Activated effector memory CD4-positive, alpha-beta T cell treated with anti-CD3 and anti-CD28 coated beads, Interleukin-2, amount 50 U/mL, for 16 hours (primary cell): ENCODE data around the gene PIPOX.
A peak's percentile ranks its signal among the peaks of the same experiment; 100 is the strongest.

Experiments used
- DNase-seq: peaks from one replicate; pipeline ENCODE4 v3.0.0-alpha.2; 2020

The PIPOX gene

GRCh38 chr17:29042679-29043538 lies at the start of gene PIPOX:
Gene PIPOX (plus strand): TSS chr17:29043141. CDS start chr17:29043226, 85 bp downstream.
- no peak for DNase-seq

- no peak for DNase-seq
Observed at GRCh38 chr17:28993645-28994426, 49.1 kb upstream of the PIPOX start.

GRCh38 chr17:28996554-28997096 lies 46.3 kb upstream of the PIPOX start:
- DNase-seq: no peak

DNA sequence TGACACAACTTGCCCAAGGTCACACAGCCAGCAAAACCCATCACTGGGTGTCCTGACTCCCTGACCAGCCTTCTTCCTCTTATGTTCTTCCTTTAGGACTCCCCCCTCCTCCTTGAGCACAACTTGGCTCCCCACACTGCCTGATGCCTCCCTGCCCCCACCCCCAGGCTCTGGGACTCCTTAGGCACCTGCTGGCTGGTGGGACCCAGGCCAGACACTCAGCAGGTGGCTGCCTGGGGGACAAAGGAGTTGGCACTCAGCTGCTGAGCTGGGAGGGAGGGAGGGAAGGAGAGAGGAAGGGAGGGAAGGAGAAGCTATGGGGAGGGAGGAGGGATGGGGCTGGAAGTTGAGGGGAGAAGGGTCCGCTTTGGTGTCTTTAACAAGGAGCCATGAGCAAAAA lies 45.1 kb upstream of the PIPOX start:
- no peak for DNase-seq

DNA sequence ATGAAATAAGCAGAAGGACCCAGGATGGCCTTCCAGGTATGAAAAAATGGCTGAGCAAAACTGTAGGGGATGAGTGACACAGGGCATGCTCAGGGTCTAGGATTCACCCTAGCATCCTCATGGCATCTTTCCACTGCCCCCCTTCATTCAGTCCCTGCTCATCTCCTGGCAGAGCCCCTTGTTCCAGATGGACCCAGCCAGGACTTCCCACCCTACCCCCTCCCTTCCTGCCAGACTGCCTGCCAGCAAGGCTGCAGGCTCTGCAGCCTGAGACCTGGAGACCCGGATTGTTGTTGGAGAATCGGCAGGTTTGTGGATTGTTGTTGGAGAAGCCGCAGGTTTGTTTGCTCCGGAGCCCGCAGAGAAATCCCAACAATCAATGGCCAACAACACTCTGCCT lies 43.7 kb upstream of the PIPOX start:
- DNase-seq: no peak

DNA sequence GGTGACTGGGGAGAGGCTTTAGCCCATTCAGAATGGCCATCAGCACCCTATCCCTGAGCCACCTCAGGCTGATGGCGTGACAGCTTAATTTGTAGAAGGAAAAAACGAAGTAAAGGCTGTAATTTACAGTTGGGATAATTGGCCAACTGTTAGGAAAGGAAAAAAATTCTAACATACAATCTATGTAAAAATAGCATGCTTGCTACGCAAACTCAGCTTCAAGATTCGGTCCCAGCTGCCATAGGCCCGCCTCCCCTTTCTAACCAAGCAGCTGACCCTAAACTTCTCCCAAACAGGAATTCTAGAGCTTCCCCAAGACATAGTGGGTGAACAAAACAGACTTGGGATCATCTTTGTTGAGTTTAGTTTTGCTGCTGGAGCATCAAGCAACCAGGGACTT lies 42.0 kb upstream of the PIPOX start:
- no peak for DNase-seq

DNA sequence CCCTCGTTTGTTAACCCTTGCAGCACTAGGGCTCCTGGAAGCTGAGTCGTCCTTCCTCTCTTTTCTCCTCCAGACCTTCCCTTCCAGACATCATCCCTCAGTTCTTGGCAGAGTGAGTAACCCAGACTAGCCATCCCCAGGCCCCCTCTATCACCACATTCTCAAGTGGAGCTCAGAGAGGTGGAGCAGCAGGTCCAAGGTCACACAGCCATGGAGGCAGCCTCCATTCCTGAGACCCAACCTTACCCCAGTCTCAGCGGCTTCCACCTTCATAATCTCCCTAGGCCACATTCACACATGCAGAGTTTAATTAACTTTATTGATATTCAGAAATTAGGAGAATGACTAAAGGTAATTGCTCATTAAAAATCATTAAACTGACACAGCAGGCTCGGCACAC lies 40.1 kb upstream of the PIPOX start:
- no peak for DNase-seq

GRCh38 chr17:29003289-29003688 lies 39.7 kb upstream of the PIPOX start:
- no peak for DNase-seq

DNA sequence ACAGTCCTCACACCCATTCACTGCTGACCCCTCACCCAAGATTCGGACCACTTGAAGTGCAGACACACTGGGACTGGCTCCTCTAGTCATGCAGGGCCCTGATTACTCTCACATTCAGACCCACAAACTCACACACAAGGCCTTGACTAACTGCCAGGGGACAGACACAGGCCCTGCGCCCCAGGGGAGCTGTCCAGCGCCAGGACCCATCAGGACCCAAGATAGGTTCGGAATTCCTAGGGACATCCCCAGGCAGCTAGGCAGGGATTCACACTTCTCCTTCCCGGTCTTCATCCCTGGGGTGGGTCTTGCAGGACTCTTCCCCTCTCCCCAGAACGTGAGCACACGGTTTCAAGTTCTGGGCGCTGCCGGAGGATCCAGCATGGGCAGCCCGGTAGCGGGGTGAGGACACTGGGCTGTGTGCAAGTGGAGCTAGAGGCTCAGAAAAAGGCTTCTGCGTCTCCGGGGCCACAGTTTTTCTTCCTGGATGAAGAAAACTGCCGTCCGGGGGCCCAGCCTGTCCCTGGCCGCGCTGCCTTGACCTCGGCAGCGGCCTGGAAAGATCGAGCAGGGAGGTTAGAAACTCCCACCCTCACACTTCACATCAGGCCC lies 38.8 kb upstream of the PIPOX start:
- no peak for DNase-seq

- peak; percentile 86 for DNase-seq
Observed at GRCh38 chr17:29005936-29006511, 36.9 kb upstream of the PIPOX start, which contains the start of gene SEZ6. Gene SEZ6 (minus strand): TSS chr17:29006033. CDS start chr17:29005869, 164 bp downstream.

DNA sequence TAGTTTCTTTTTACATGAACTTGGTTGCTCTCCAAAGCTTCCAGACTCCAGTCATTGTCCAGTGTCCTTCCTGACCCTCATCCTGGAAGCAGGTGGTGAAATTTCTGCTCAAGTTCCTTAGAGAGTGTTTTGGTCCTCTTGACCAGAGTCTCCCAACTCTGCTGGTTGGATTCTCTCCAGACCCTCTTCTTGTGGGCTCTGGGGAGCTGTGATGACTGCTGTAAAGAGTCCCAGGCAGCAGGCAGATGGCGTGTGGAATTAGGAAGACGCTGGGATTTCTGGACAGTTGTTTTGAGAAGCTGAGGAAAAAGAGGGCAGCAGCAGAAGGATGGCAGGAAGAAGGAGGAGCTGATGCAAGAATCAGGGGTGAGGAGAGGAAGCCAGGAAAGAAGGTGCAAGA lies 35.5 kb upstream of the PIPOX start:
- no peak for DNase-seq

DNA sequence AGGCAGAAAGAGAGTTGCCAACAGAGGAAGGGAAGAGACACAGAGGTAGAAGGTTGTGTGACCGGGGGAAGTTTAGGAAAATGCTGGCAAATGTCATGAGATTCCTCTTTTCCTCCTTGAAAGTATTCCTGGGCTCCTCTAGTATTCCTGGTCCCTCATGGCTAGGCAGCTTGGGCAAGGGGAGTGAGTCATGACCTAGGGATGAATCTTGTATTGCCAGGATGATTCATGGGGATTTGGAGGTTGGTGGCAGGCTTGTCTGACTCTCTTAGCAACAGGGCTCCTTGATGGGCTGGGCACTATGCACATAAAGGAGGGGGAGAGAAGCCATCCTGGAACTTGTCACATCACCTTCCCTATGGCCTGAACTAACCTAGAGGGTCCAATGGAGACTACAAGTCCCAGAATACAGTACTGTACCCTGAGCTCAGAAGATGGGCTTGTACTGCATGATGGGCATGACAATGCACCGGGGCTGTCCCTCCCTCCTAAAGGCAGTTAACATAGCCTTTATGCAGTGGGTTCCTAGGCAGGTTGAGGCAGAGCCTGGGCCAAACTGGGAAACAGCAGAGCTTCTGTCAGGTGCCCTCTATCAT lies 35.0 kb upstream of the PIPOX start:
- DNase-seq: no peak

DNA sequence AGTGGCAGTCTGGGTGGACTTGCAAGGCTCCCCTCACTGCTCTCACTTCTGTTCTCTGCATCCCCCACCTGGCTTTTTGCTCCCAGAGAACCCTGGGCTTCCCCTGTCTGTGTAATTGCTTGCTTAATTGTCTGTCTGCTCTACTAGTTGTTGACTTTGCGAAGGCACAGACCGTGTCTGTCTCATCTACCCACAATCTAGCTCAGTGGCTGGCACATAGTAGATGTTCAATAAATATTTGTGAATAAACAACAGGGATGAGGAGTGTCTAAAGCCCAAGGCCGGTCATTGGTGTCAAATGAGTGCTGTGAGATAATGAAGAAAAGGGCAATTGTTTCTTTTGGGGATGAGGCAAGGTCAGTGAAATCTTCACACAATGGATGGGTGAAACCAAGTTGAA lies 34.4 kb upstream of the PIPOX start:
- DNase-seq: no peak

GRCh38 chr17:29010129-29010528 lies 32.8 kb upstream of the PIPOX start:
- DNase-seq: no peak

DNA sequence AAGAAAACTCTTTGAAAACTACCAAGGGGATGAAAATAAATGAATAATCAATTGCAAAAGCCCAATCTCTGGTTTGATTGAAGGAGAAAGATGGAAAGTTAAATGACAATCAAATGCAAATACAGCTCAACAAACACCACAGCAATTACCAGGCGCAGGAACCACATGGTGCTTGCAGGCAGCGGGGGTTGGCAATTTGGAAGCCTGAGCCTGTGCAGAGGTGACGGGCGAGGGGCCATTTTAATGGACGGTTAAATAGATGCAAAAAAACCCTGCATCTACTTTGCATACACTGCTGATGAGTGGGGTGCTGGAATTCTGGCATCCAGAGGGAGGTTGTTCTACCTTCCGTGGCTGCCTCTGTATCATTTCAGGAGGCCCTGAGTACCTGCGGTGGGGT lies 32.4 kb upstream of the PIPOX start:
- no peak for DNase-seq

DNA sequence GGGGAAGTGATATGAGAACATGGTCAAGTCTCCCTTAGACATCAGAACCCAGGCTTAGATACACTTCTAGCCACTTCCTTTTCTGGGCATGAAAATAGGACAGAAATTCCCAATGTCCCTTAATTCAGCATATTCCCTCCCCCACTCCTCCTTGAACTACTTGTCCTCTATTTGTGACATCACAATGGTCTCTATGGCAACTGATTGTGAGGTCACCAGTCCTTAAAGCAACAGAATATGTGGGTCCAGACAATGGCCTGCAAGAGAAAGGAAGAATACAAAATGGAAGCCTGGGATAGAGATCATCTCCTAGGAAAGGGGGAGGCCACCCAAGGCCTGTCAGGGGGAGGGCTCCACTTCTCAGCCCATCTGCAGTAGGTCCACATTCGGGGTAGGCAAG lies 30.4 kb upstream of the PIPOX start:
- DNase-seq: no peak

DNA sequence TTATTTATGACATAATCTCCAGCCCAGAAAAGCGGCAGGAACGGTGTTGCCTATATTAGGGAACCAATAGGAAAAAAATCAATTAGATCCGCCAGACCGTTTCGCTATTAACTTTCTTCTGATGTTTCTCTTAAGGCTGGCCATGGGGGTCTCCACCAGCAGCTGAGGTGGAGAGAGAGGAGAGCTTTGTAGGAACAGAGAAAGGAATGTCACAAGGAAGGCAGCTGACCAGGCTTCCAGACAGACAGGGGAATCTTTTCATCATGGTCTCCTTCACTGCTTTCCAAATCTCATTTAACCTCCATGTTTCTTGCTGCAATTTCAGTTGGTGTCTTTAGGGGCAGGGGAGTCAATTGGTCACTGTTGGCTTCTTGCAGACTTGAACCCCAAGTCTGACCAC lies 28.2 kb upstream of the PIPOX start:
- no peak for DNase-seq

DNA sequence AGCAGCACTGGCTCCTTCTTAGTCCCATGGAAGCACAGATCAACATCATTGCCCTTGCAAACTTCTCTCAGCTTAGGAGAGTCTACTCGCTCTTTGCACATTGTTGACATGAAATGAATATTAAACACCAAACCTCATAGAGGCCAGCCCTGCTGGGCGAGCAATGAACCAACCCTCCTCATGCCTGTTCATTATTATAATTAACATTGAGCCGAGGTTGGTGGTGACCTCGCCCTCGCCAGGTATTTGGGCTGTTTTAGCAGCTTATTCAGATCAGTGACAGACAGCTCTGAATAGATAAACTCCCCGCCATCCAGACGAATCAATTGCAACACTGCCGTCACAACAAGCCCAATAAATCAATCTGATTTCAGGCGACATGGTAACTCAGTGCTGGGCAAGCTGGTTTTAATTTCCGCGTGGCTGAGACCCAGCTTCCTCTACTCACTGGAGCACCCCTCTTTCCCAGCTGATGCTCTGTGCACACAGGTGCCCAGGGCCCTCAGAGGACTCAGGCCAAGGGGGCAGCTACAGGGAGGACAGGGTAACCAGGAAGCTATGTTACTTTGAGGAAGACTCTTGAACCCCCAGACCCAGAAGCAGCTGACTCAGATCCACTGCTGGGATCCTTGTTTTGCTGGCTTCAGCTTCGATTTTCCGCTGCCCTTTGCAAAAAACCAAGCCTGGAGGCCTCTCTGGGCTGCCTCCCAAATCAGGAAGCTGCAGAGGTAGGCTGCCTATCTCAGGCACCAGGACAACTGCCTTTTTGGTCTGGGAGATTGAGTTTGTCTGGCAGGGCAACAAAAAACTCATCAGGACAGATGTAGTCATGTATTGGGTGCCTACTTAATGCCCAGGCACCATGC lies 26.4 kb upstream of the PIPOX start:
- DNase-seq: no peak

- DNase-seq: no peak
Observed at GRCh38 chr17:29018788-29019474, 24.0 kb upstream of the PIPOX start.

DNA sequence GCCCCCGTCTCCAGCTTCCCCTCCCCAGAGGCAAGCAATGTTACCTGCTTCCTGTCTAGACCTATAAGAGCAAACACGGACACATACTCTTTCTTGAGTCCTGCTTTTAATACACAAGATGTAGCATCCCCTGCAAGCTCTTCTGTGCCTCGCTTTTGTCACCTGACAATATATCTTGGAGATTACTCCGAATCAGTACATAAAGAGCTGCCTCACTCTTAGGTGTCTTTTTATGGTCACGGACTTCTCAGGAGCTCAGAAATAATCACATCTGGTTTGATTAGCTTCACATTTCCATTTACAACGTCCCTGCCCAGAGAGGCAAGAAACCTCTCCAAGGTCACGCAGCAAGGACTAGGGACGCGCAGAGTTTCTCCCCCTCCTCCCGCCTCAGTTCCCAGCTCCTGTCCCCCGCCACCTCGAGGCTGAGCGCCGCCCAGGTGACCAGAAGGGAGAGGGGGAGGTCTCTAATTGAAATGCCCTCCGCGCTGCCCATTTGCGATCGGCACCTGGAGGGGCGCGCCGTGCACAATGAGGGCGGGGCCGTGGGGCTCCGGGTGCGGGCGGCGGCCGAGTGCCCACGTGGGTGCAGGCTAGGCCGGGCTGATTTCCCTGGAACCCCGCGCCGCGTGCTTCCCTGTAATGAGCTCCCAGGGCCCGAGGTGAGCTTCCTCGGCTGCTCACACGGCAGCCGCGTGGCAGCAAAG lies 23.3 kb upstream of the PIPOX start:
- DNase-seq: no peak
